ENCODE results near the gene CENPX.
A peak's percentile ranks its signal among the peaks of the same experiment; 100 is the strongest.

The CENPX gene

GRCh38 chr17:82031303-82031884 lies 8.7 kb upstream of the CENPX start, which contains the start of gene RAC3:
RAC3 (plus strand) TSS chr17:82031678; CDS start chr17:82031762, 84 bp downstream.
- DNase-seq (ENCODE audit: low spot score) = peak; percentile 86
- in situ Hi-C loops (cut with MboI; ENCODE audit: low pct_unique_long_range_greater_than_20kb, low sequenced_read_pairs, unreplicated experiment) = loop anchor here (10.0 kb wide), 1 partner anchor 133 kb away; no protein-coding TSS in a partner anchor
- TF ChIP-seq CTCF (IDR thresholded peaks at IDR 0.05; ENCODE audit: extremely low read depth, insufficient read depth, missing control alignments) = no peak

- TF ChIP-seq CTCF (IDR thresholded peaks at IDR 0.05; ENCODE audit: extremely low read depth, insufficient read depth, missing control alignments) = peak; percentile 99
- in situ Hi-C loops (cut with MboI; ENCODE audit: low pct_unique_long_range_greater_than_20kb, low sequenced_read_pairs, unreplicated experiment) = loop anchor here (10.0 kb wide), 1 partner anchor 134 kb away; no protein-coding TSS in a partner anchor
- peak; percentile 89 for DNase-seq (ENCODE audit: low spot score)
These were observed 8.0 kb upstream of the CENPX start for GRCh38 chr17:82030470-82031302.

- DNase-seq (ENCODE audit: low spot score) = no peak
- TF ChIP-seq CTCF (IDR thresholded peaks at IDR 0.05; ENCODE audit: extremely low read depth, insufficient read depth, missing control alignments) = no peak
- in situ Hi-C loops (cut with MboI; ENCODE audit: low pct_unique_long_range_greater_than_20kb, low sequenced_read_pairs, unreplicated experiment) = loop anchor here (10.0 kb wide), 1 partner anchor 135 kb away; no protein-coding TSS in a partner anchor
These were observed 7.4 kb upstream of the CENPX start for GRCh38 chr17:82029990-82030469.

- TF ChIP-seq CTCF (IDR thresholded peaks at IDR 0.05; ENCODE audit: extremely low read depth, insufficient read depth, missing control alignments) = no peak
- DNase-seq (ENCODE audit: low spot score) = no peak
- in situ Hi-C loops (cut with MboI; ENCODE audit: low pct_unique_long_range_greater_than_20kb, low sequenced_read_pairs, unreplicated experiment) = no loop called here
These were observed 6.7 kb upstream of the CENPX start for GRCh38 chr17:82029391-82029790.

- DNase-seq (ENCODE audit: low spot score) = no peak
- in situ Hi-C loops (cut with MboI; ENCODE audit: low pct_unique_long_range_greater_than_20kb, low sequenced_read_pairs, unreplicated experiment) = no loop called here
- TF ChIP-seq CTCF (IDR thresholded peaks at IDR 0.05; ENCODE audit: extremely low read depth, insufficient read depth, missing control alignments) = no peak
These were observed 6.3 kb upstream of the CENPX start for GRCh38 chr17:82028966-82029365.

- no peak for TF ChIP-seq CTCF (IDR thresholded peaks at IDR 0.05; ENCODE audit: extremely low read depth, insufficient read depth, missing control alignments)
- no peak for DNase-seq (ENCODE audit: low spot score)
- in situ Hi-C loops (cut with MboI; ENCODE audit: low pct_unique_long_range_greater_than_20kb, low sequenced_read_pairs, unreplicated experiment) = no loop called here
These were observed 5.6 kb upstream of the CENPX start for GRCh38 chr17:82028246-82028645.
